ENCODE data around the gene TXNDC5. TPM values are rescaled to one million over a fixed set of nuclear protein-coding genes. Genes with fewer than 3 reads are reported as not detected.

TXNDC5 gene
- total and polyA plus RNA-seq, 2 donors (not counting 3 experiments of a cell fraction or from before 2014, with no cell fraction given) = 1,665 to 2,629 TPM

DNA sequence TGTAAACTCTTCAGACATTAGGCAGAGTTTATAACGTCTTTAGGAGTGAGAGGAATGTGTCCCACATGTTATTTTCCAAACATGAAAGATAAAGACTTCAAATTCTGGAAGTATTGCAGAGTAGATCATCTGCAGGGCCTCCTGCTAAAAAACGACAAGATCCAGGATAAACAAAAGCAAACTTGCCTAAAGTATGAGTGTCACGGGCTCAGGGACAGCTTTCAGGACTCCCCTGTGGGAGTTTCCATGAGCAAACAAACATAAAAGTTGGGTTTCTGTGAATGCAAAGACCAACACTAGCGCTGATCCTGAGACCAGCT, 76.9 kb downstream of the TXNDC5 start:
- Histone ChIP-seq H3K4me2 (ENCODE audit: insufficient read depth, low read length) (no peak overlapping the region), H3K79me2 (ENCODE audit: control insufficient read depth, insufficient read depth, low read length) (peaks cover 98% of the 10 kb centered on the region), H4K20me1 (replicated peaks; ENCODE audit: control insufficient read depth, extremely low read depth, insufficient read depth, low read length) (peaks cover 11% of the 10 kb centered on the region), H3K9me1 (replicated peaks; ENCODE audit: control insufficient read depth, extremely low read depth, insufficient read depth, low read length) (no peaks in the 10 kb centered on the region), H3K4me1 (ENCODE audit: control insufficient read depth, extremely low read depth, insufficient read depth, low read length) (peaks cover 9% of the 10 kb centered on the region), H3K9me3 (replicated peaks; ENCODE audit: control insufficient read depth, insufficient read depth, low read length) (no peaks in the 10 kb centered on the region), H3K27me3 (ENCODE audit: control insufficient read depth in 2 of 2, insufficient read depth in 2 of 2, low read length in 2 of 2) (no peaks in the 10 kb centered on the region), H3K36me3 (ENCODE audit: control insufficient read depth in 2 of 2, extremely low read depth in 1 of 2, insufficient read depth in 2 of 2, low read length in 2 of 2) (peaks cover 5 to 14% of the 10 kb centered on the region in 2 experiments), H3K9ac (replicated peaks; ENCODE audit: extremely low read depth, insufficient read depth, low read length) (no peak overlapping the region), H3K27ac (ENCODE audit: insufficient read depth, low read depth, low read length) (peak overlapping the region; percentile 2), H2AFZ (ENCODE audit: low read depth, low read length) (no peak overlapping the region), H3K4me3 (replicated peaks in 1 of 3; ENCODE audit: insufficient read depth in 1 of 3, low read depth in 1 of 3, low read length in 3 of 3) (no peak overlapping the region)
- POLR2A ChIA-PET = no interaction called here
- CTCF ChIA-PET = no interaction called here
- dilution Hi-C loops (cut with MboI; ENCODE audit: extremely low pct_ligation_motif_present, low sequenced_read_pairs) = no loop called here
- FAIRE-seq (no peak), DNase-seq (ENCODE audit: low read depth, low spot score) (no peak)
- intact Hi-C loops (cut with micrococcal nuclease) = no loop called here
- no peak for TF ChIP-seq GATA2 (IDR thresholded peaks at IDR 0.05; ENCODE audit: insufficient read depth, insufficient read length, low read depth, low read length)
- TF ChIP-seq MYC (IDR thresholded peaks at IDR 0.05; ENCODE audit: low read depth, low read length) = no peak
- no peak for TF ChIP-seq JUN (IDR thresholded peaks at IDR 0.05; ENCODE audit: borderline replicate concordance, insufficient read depth, insufficient read length, low read depth)
- no peak for TF ChIP-seq FOS (IDR thresholded peaks at IDR 0.05; ENCODE audit: borderline replicate concordance, insufficient read depth, low read length)
- TF ChIP-seq POLR2A (IDR thresholded peaks at IDR 0.05; ENCODE audit: low read depth, low read length) = no peak
- TF ChIP-seq, protein P1, sequence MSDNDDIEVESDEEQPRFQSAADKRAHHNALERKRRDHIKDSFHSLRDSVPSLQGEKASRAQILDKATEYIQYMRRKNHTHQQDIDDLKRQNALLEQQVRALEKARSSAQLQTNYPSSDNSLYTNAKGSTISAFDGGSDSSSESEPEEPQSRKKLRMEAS (IDR thresholded peaks at IDR 0.05; ENCODE audit: insufficient read depth, insufficient read length) = no peak
- TF ChIP-seq, protein P2, sequence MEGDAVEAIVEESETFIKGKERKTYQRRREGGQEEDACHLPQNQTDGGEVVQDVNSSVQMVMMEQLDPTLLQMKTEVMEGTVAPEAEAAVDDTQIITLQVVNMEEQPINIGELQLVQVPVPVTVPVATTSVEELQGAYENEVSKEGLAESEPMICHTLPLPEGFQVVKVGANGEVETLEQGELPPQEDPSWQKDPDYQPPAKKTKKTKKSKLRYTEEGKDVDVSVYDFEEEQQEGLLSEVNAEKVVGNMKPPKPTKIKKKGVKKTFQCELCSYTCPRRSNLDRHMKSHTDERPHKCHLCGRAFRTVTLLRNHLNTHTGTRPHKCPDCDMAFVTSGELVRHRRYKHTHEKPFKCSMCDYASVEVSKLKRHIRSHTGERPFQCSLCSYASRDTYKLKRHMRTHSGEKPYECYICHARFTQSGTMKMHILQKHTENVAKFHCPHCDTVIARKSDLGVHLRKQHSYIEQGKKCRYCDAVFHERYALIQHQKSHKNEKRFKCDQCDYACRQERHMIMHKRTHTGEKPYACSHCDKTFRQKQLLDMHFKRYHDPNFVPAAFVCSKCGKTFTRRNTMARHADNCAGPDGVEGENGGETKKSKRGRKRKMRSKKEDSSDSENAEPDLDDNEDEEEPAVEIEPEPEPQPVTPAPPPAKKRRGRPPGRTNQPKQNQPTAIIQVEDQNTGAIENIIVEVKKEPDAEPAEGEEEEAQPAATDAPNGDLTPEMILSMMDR (IDR thresholded peaks at IDR 0.05; ENCODE audit: extremely low read depth in 1 of 2, insufficient read depth in 1 of 2, low read depth in 1 of 2, low read length in 2 of 2) = no peak
- TF ChIP-seq EZH2 (IDR thresholded peaks at IDR 0.05; ENCODE audit: borderline replicate concordance, low read depth, low read length, severe bottlenecking) = no peak
- TF ChIP-seq POLR2AphosphoS5 (IDR thresholded peaks at IDR 0.05; ENCODE audit: insufficient read depth, low read depth, low read length) = no peak
- BruUV-seq (replicated peaks) = no TSS peak

All from endothelial cell of umbilical vein (primary cell).